ENCODE results near the gene RAB40A. TPM values are rescaled to one million over a fixed set of nuclear protein-coding genes. Genes with fewer than 3 reads are reported as not detected.

The RAB40A gene
- total RNA-seq (2014; rRNA removed; shearing (Covaris generic); ENCODE audit: low replicate concordance), result 0.11 and 0.15 TPM in 2 replicates

DNA sequence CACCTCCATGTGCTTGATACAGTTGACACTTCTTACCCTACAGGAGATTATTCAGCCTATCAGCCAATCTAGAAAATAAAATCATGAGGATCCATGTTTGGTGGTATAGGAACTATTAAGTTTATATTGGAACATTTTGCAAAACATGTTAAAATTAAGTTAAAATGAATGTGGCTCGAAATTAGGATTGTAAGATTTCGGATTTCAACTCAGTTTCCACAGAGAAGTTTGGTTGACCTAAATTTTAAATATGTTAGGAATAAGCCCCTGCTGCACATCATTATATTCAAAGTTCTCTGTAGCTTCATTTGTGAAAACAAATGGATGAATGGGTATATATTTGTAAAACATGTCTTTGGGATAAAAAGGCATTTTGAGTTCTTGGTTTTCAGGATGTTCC, at the start of gene RAB40A:
RAB40A (minus strand) TSS at position 101 of the 400 bp plus-strand sequence. CDS start 18,733 bp downstream, outside the sequence.
- Histone ChIP-seq H3K36me3 (ENCODE audit: insufficient read depth, low read length) (no peaks in the 10 kb centered on the region), H2AFZ (ENCODE audit: low read length) (no peak within 1 kb of the TSS), H3K9ac (ENCODE audit: low read length) (no peak within 1 kb of the TSS), H3K9me3 (ENCODE audit: low read length) (no peaks in the 10 kb centered on the region), H3K9me2 (replicated peaks; ENCODE audit: insufficient read depth, low read length) (no peaks in the 10 kb centered on the region), H3K4me2 (ENCODE audit: low read depth, low read length, poor library complexity, severe bottlenecking) (no peak within 1 kb of the TSS), H3K4me3 (ENCODE audit: low read length) (no peak within 1 kb of the TSS), H3K79me2 (ENCODE audit: low read length) (no peaks in the 10 kb centered on the region), H3K4me1 (ENCODE audit: low read length) (no peaks in the 10 kb centered on the region), H3K27ac (ENCODE audit: low read length) (no peak within 1 kb of the TSS), H4K20me1 (ENCODE audit: insufficient read depth, low read depth, low read length) (no peaks in the 10 kb centered on the region), H3K27me3 (ENCODE audit: low read length) (no peaks in the 10 kb centered on the region)
- no peak for DNase-seq

GRCh38 chrX:103565752-103566151, 46.5 kb upstream of the RAB40A start:
- Histone ChIP-seq H3K27ac (ENCODE audit: low read length) (no peak overlapping the region), H3K79me2 (ENCODE audit: low read length) (no peaks in the 10 kb centered on the region), H3K27me3 (ENCODE audit: low read length) (no peaks in the 10 kb centered on the region), H3K9me3 (ENCODE audit: low read length) (no peaks in the 10 kb centered on the region), H2AFZ (ENCODE audit: low read length) (no peak overlapping the region), H3K9ac (ENCODE audit: low read length) (no peak overlapping the region), H3K36me3 (ENCODE audit: insufficient read depth, low read length) (no peaks in the 10 kb centered on the region), H3K4me2 (ENCODE audit: low read depth, low read length, poor library complexity, severe bottlenecking) (peak overlapping the region; percentile 35), H3K4me3 (ENCODE audit: low read length) (no peak overlapping the region), H3K9me2 (replicated peaks; ENCODE audit: insufficient read depth, low read length) (no peaks in the 10 kb centered on the region), H3K4me1 (ENCODE audit: low read length) (peaks cover 15% of the 10 kb centered on the region), H4K20me1 (ENCODE audit: insufficient read depth, low read depth, low read length) (no peaks in the 10 kb centered on the region)
- no peak for DNase-seq

GRCh38 chrX:103565197-103565596, 45.9 kb upstream of the RAB40A start:
- H3K27ac ChIP-seq (ENCODE audit: low read length), result no peak overlapping the region
- H3K9ac ChIP-seq (ENCODE audit: low read length), result peak overlapping the region; percentile 17; the same call in 1 of the 2 replicates
- H3K4me1 ChIP-seq (ENCODE audit: low read length), result peaks cover 15% of the 10 kb centered on the region
- no peaks in the 10 kb centered on the region for H4K20me1 ChIP-seq (ENCODE audit: insufficient read depth, low read depth, low read length)
- H3K9me3 ChIP-seq (ENCODE audit: low read length), result no peaks in the 10 kb centered on the region
- H3K36me3 ChIP-seq (ENCODE audit: insufficient read depth, low read length), result no peaks in the 10 kb centered on the region
- H2AFZ ChIP-seq (ENCODE audit: low read length), result no peak overlapping the region
- no peaks in the 10 kb centered on the region for H3K9me2 ChIP-seq (replicated peaks; ENCODE audit: insufficient read depth, low read length)
- H3K4me2 ChIP-seq (ENCODE audit: low read depth, low read length, poor library complexity, severe bottlenecking), result peak overlapping the region; percentile 35
- H3K79me2 ChIP-seq (ENCODE audit: low read length), result no peaks in the 10 kb centered on the region
- peak; percentile 61 for DNase-seq
- H3K4me3 ChIP-seq (ENCODE audit: low read length), result no peak overlapping the region
- no peaks in the 10 kb centered on the region for H3K27me3 ChIP-seq (ENCODE audit: low read length)

DNA sequence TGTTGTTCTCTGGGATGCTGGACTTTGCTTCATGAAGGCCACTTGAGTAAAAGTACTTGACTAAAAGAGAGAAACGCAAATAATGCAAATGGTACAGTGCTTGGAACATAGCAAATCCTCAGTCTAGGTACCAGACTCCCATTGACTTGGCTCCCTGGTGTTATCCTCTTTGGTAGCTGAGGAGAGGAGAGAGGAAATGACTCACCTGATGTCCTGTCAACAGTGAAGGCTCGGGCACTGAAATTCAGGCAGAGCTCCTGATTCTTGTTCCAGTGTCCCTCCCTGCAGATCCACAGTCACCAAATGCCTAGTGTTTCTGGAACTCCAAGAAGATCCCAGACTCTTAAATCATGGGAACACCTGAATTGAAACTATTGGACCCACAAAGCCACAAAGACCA, 43.5 kb upstream of the RAB40A start:
- Histone ChIP-seq H2AFZ (ENCODE audit: low read length) (no peak overlapping the region), H4K20me1 (ENCODE audit: insufficient read depth, low read depth, low read length) (no peaks in the 10 kb centered on the region), H3K27me3 (ENCODE audit: low read length) (no peaks in the 10 kb centered on the region), H3K36me3 (ENCODE audit: insufficient read depth, low read length) (no peaks in the 10 kb centered on the region), H3K4me3 (ENCODE audit: low read length) (no peak overlapping the region), H3K79me2 (ENCODE audit: low read length) (no peaks in the 10 kb centered on the region), H3K9me3 (ENCODE audit: low read length) (no peaks in the 10 kb centered on the region), H3K4me2 (ENCODE audit: low read depth, low read length, poor library complexity, severe bottlenecking) (no peak overlapping the region), H3K27ac (ENCODE audit: low read length) (no peak overlapping the region), H3K9me2 (replicated peaks; ENCODE audit: insufficient read depth, low read length) (no peaks in the 10 kb centered on the region), H3K9ac (ENCODE audit: low read length) (no peak overlapping the region), H3K4me1 (ENCODE audit: low read length) (peaks cover 15% of the 10 kb centered on the region)
- no peak for DNase-seq

- Histone ChIP-seq H3K4me1 (ENCODE audit: low read length) (peaks cover 8% of the 10 kb centered on the region), H3K79me2 (ENCODE audit: low read length) (no peaks in the 10 kb centered on the region), H3K4me2 (ENCODE audit: low read depth, low read length, poor library complexity, severe bottlenecking) (no peak overlapping the region), H3K27me3 (ENCODE audit: low read length) (no peaks in the 10 kb centered on the region), H2AFZ (ENCODE audit: low read length) (no peak overlapping the region), H3K4me3 (ENCODE audit: low read length) (no peak overlapping the region), H3K36me3 (ENCODE audit: insufficient read depth, low read length) (no peaks in the 10 kb centered on the region), H3K27ac (ENCODE audit: low read length) (no peak overlapping the region), H3K9me2 (replicated peaks; ENCODE audit: insufficient read depth, low read length) (no peaks in the 10 kb centered on the region), H3K9me3 (ENCODE audit: low read length) (no peaks in the 10 kb centered on the region), H4K20me1 (ENCODE audit: insufficient read depth, low read depth, low read length) (no peaks in the 10 kb centered on the region), H3K9ac (ENCODE audit: low read length) (no peak overlapping the region)
- no peak for DNase-seq
Observed at GRCh38 chrX:103560256-103560655, 41.0 kb upstream of the RAB40A start.

DNA sequence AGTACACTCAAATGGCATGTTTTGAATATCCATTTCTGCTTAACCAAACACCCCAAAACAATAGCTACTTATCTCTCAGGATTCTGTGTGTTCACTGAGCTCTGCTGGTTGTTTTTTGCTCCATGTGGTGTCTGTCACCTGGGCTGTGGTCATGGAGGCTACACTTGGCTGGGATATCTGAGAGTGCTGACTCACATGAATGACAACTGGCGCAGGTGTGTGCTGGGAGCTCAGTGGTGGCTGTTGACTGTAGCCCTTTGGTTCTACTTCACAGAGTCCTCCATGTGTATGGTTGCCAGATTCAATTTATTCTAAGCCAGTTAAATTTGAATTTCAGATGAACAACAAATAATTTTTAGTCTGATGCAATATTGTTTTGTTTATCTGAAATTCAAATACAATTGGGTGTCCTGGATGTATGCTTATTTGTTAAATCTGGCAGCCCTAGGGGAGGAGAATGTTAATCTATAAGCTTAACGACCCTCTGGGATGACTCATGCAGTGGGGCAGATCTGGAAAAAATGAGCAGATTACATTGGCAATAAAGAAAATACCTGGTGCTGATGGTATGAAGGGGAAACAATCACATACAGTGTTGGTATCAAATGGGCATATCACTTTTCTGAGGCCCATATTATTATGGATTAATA, 37.8 kb upstream of the RAB40A start:
- Histone ChIP-seq H4K20me1 (ENCODE audit: insufficient read depth, low read depth, low read length) (no peaks in the 10 kb centered on the region), H3K4me3 (ENCODE audit: low read length) (no peak overlapping the region), H3K4me1 (ENCODE audit: low read length) (peaks cover 10% of the 10 kb centered on the region), H3K9me3 (ENCODE audit: low read length) (no peaks in the 10 kb centered on the region), H3K27me3 (ENCODE audit: low read length) (no peaks in the 10 kb centered on the region), H3K79me2 (ENCODE audit: low read length) (no peaks in the 10 kb centered on the region), H3K36me3 (ENCODE audit: insufficient read depth, low read length) (no peaks in the 10 kb centered on the region), H3K9ac (ENCODE audit: low read length) (no peak overlapping the region), H3K4me2 (ENCODE audit: low read depth, low read length, poor library complexity, severe bottlenecking) (no peak overlapping the region), H3K9me2 (replicated peaks; ENCODE audit: insufficient read depth, low read length) (no peaks in the 10 kb centered on the region), H2AFZ (ENCODE audit: low read length) (no peak overlapping the region), H3K27ac (ENCODE audit: low read length) (no peak overlapping the region)
- DNase-seq, result no peak

GRCh38 chrX:103554687-103555424, 35.6 kb upstream of the RAB40A start:
- no peaks in the 10 kb centered on the region for H3K27me3 ChIP-seq (ENCODE audit: low read length)
- no peaks in the 10 kb centered on the region for H3K36me3 ChIP-seq (ENCODE audit: insufficient read depth, low read length)
- no peaks in the 10 kb centered on the region for H4K20me1 ChIP-seq (ENCODE audit: insufficient read depth, low read depth, low read length)
- no peak overlapping the region for H3K27ac ChIP-seq (ENCODE audit: low read length)
- H3K4me2 ChIP-seq (ENCODE audit: low read depth, low read length, poor library complexity, severe bottlenecking), result peak overlapping the region; percentile 85
- peak; percentile 89 for DNase-seq
- H3K9me3 ChIP-seq (ENCODE audit: low read length), result no peaks in the 10 kb centered on the region
- peak overlapping the region; percentile 88 for H2AFZ ChIP-seq (ENCODE audit: low read length)
- H3K79me2 ChIP-seq (ENCODE audit: low read length), result no peaks in the 10 kb centered on the region
- peak overlapping the region; percentile 87 for H3K4me3 ChIP-seq (ENCODE audit: low read length)
- H3K9ac ChIP-seq (ENCODE audit: low read length), result peak overlapping the region; percentile 84
- H3K9me2 ChIP-seq (replicated peaks; ENCODE audit: insufficient read depth, low read length), result no peaks in the 10 kb centered on the region
- peaks cover 10% of the 10 kb centered on the region for H3K4me1 ChIP-seq (ENCODE audit: low read length)

GRCh38 chrX:103552236-103552635, 32.9 kb upstream of the RAB40A start:
- Histone ChIP-seq H3K4me1 (ENCODE audit: low read length) (peaks cover 10% of the 10 kb centered on the region), H3K9me2 (replicated peaks; ENCODE audit: insufficient read depth, low read length) (no peaks in the 10 kb centered on the region), H3K4me3 (ENCODE audit: low read length) (no peak overlapping the region), H3K36me3 (ENCODE audit: insufficient read depth, low read length) (no peaks in the 10 kb centered on the region), H2AFZ (ENCODE audit: low read length) (no peak overlapping the region), H3K4me2 (ENCODE audit: low read depth, low read length, poor library complexity, severe bottlenecking) (no peak overlapping the region), H3K9me3 (ENCODE audit: low read length) (no peaks in the 10 kb centered on the region), H3K9ac (ENCODE audit: low read length) (no peak overlapping the region), H3K27ac (ENCODE audit: low read length) (no peak overlapping the region), H3K79me2 (ENCODE audit: low read length) (no peaks in the 10 kb centered on the region), H3K27me3 (ENCODE audit: low read length) (no peaks in the 10 kb centered on the region), H4K20me1 (ENCODE audit: insufficient read depth, low read depth, low read length) (no peaks in the 10 kb centered on the region)
- no peak for DNase-seq
